HTR-8/SVneo (cell line): Measurements from ENCODE around the gene CRYGN.

Source experiments
- DNase-seq: peaks from one replicate; pipeline ENCODE4 v3.0.0; 2011; ENCODE audit warnings: low spot score, mixed read lengths; ENCODE audit not compliant: insufficient read length
- FAIRE-seq: peaks from 2 replicates; lab custom pipeline; 2011; peaks lifted over from hg19 to GRCh38; lab: Jason Lieb, UNC

CRYGN gene

GRCh38 chr7:151444632-151445031 lies 4.7 kb upstream of the CRYGN start:
- FAIRE-seq, result no peak
- no peak for DNase-seq

- no peak for FAIRE-seq
- DNase-seq, result no peak
Measured at GRCh38 chr7:151442776-151443496, 3.0 kb upstream of the CRYGN start.

- DNase-seq (no peak), FAIRE-seq (no peak)
Measured at GRCh38 chr7:151440799-151441445, 981 bp upstream of the CRYGN start.

GRCh38 chr7:151438864-151439601 lies 908 bp downstream of the CRYGN start:
- no peak for FAIRE-seq
- DNase-seq, result no peak

- DNase-seq (no peak), FAIRE-seq (no peak)
Measured at GRCh38 chr7:151437866-151438516, 1.9 kb downstream of the CRYGN start.

- FAIRE-seq (no peak), DNase-seq (no peak)
Measured at GRCh38 chr7:151437159-151437553, 2.8 kb downstream of the CRYGN start.

- no peak for DNase-seq
- FAIRE-seq, result no peak
Measured at GRCh38 chr7:151436446-151437158, 3.3 kb downstream of the CRYGN start.

- FAIRE-seq, result no peak
- DNase-seq, result no peak
Measured at GRCh38 chr7:151435971-151436370, 4.0 kb downstream of the CRYGN start.

GRCh38 chr7:151435103-151435916 lies 4.6 kb downstream of the CRYGN start:
- DNase-seq (no peak), FAIRE-seq (no peak)

GRCh38 chr7:151434549-151434948 lies 5.4 kb downstream of the CRYGN start:
- DNase-seq (no peak), FAIRE-seq (no peak)

- no peak for FAIRE-seq
Measured at GRCh38 chr7:151433721-151434400, 6.1 kb downstream of the CRYGN start.

GRCh38 chr7:151432658-151433521 lies 7.1 kb downstream of the CRYGN start:
- FAIRE-seq, result no peak
- no peak for DNase-seq

More at GRCh38 chr7:151433721-151434400, 6.1 kb downstream of the CRYGN start:
- DNase-seq, result no peak

GRCh38 chr7:151431768-151432311 lies 8.1 kb downstream of the CRYGN start:
- no peak for FAIRE-seq
- no peak for DNase-seq

- DNase-seq (no peak), FAIRE-seq (no peak)
Measured at GRCh38 chr7:151431281-151431767, 8.6 kb downstream of the CRYGN start.

- no peak for FAIRE-seq
Measured at GRCh38 chr7:151430391-151431205, 9.3 kb downstream of the CRYGN start.

GRCh38 chr7:151429560-151430331 lies 10.2 kb downstream of the CRYGN start:
- DNase-seq, result no peak
- no peak for FAIRE-seq

More at GRCh38 chr7:151430391-151431205, 9.3 kb downstream of the CRYGN start:
- no peak for DNase-seq
